OCI-LY7 (cell line): ENCODE measurements around the gene CREB5. TPM values are rescaled to one million over a fixed set of nuclear protein-coding genes. Genes with fewer than 3 reads are reported as not detected.

Experiments used
- BruUV-seq: library from RNA; stranded (reverse); fragments of 400-500 nt; replicated peaks from 2 replicates; lab custom pipeline; 2021; lab: Mats Ljungman, UMichigan
- CTCF ChIA-PET: fragments of 300-600 bp; sonication (Branson Sonifier 250); formaldehyde crosslinking; loops from one replicate; lab custom pipeline; 2022; ENCODE audit warnings: antibody characterized with exemption; ENCODE audit not compliant: unreplicated experiment; lab: Charles Lee
- POLR2A ChIA-PET: fragments of 300-600 bp; sonication (Branson Sonifier 250); formaldehyde crosslinking; loops from one replicate; lab custom pipeline; 2022; ENCODE audit warnings: antibody characterized with exemption; lab: Charles Lee
- DNase-seq: peaks from one replicate; pipeline ENCODE4 v3.0.0-alpha.2; 2015; ENCODE audit warnings: low spot score
- H2AFZ ChIP-seq: fragments of 200-600 bp; sonication (generic), shearing (Covaris generic); 2 replicates; pipeline ENCODE4 v1.6.1; 2014; ENCODE audit warnings: mild to moderate bottlenecking, antibody characterized with exemption, low read length, moderate library complexity
- H3K27ac ChIP-seq: fragments of 200-600 bp; sonication (generic); 2 replicates; pipeline ENCODE4 v1.5.1; 2014; ENCODE audit warnings: mixed run types, low read depth, mild to moderate bottlenecking, moderate library complexity, low read length, inconsistent platforms; ENCODE audit not compliant: poor library complexity, severe bottlenecking
- H3K36me3 ChIP-seq: fragments of 200-600 bp; sonication (generic); 2 replicates; pipeline ENCODE4 v1.6.1; 2014; ENCODE audit warnings: mild to moderate bottlenecking, antibody characterized with exemption, low read length, moderate library complexity, mixed read lengths; ENCODE audit not compliant: insufficient read depth
- H3K4me1 ChIP-seq: fragments of 200-600 bp; sonication (generic); 2 replicates; pipeline ENCODE4 v1.5.1; 2014; ENCODE audit warnings: mild to moderate bottlenecking, low read length; ENCODE audit not compliant: insufficient read depth, poor library complexity, severe bottlenecking
- H3K4me2 ChIP-seq: fragments of 200-600 bp; sonication (generic); 2 replicates; pipeline ENCODE4 v1.6.1; 2014; ENCODE audit warnings: mild to moderate bottlenecking, low read length
- H3K4me3 ChIP-seq: fragments of 200-600 bp; sonication (generic); 2 replicates; pipeline ENCODE4 v1.5.1; 2014; ENCODE audit warnings: mild to moderate bottlenecking, low read depth, low read length; ENCODE audit not compliant: poor library complexity, severe bottlenecking
- H3K79me2 ChIP-seq: fragments of 200-600 bp; sonication (generic); 2 replicates; pipeline ENCODE4 v1.6.1; 2016; ENCODE audit warnings: low read depth, mild to moderate bottlenecking, low read length, moderate library complexity, mixed read lengths; ENCODE audit not compliant: insufficient read depth
- H3K9me2 ChIP-seq: fragments of 200-600 bp; sonication (generic); 2 replicates; pipeline ENCODE4 v1.6.1; 2016; ENCODE audit warnings: mild to moderate bottlenecking, low read length, mixed read lengths; ENCODE audit not compliant: insufficient read depth
- H3K9me3 ChIP-seq: fragments of 200-600 bp; sonication (generic); 2 replicates; pipeline ENCODE4 v1.6.1; 2014; ENCODE audit warnings: mild to moderate bottlenecking, mixed run types, low read length, mixed read lengths
- H4K20me1 ChIP-seq: fragments of 200-600 bp; sonication (generic); 2 replicates; pipeline ENCODE4 v1.6.1; 2014; ENCODE audit warnings: mild to moderate bottlenecking, antibody characterized with exemption, low read length, moderate library complexity, mixed read lengths; ENCODE audit not compliant: insufficient read depth
- EZH2phosphoT487 ChIP-seq: fragments of 200-600 bp; sonication (generic); IDR thresholded peaks from 2 replicates; pipeline ENCODE4 v1.6.1; 2018; ENCODE audit warnings: low read depth, borderline replicate concordance, mild to moderate bottlenecking, mixed run types, antibody characterized with exemption, low read length, moderate library complexity, mixed read lengths
- intact Hi-C: fragments of 100-400 bp; cut with micrococcal nuclease; formaldehyde crosslinking; loops from one replicate; pipeline ENCODE4 v1.10.0; 2022; ENCODE audit not compliant: unreplicated experiment
- total RNA-seq, 2 experiments: library from RNA; depleted of rRNA in 1 of 2; stranded (reverse); fragments of >200 nt in 1 of 2; shearing (Covaris generic) in 1 of 2; gene quantifications; 2 replicates each; pipeline ENCODE4 v1.2.3, GENCODE V29; 2014 to 2022
- TF ChIP-seq, protein P1 (sequence below): fragments of 200-600 bp; sonication (generic); conservative IDR thresholded peaks from 2 replicates; pipeline ENCODE4 v1.5.1; 2014; ENCODE audit warnings: mild to moderate bottlenecking, antibody characterized with exemption, low read length, moderate library complexity, mixed read lengths

CREB5 gene
- total RNA-seq, 2 experiments from 2014 or later: 2.0 to 13.3 TPM

DNA sequence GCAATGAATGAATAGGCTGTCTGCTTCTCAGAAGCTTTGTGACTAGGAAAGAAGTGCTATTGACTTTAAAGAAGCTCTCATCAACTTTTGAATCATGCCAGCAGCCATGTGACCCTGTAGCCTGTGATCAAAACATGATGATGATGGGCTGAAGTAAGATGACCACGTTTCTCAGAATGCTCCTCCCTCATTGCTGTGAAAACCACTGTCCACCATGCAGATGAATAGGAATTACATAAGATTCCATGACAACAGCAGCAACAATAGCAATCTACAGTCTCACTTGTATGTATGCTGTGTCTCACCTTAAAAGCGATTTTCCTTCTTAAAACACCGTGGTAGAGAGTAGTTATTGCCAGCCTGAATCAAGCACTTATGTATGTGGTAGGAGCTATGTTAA is 317.4 kb downstream of the CREB5 start:
- no peaks in the 10 kb centered on the region; the same call in 1 of the 2 replicates for H4K20me1 ChIP-seq
- no peaks in the 10 kb centered on the region for H3K9me3 ChIP-seq
- intact Hi-C loops: no loop called here
- no TSS peak for BruUV-seq
- H3K36me3 ChIP-seq: no peaks in the 10 kb centered on the region; the same call in 1 of the 2 replicates
- H3K4me1 ChIP-seq: no peaks in the 10 kb centered on the region
- POLR2A ChIA-PET: interaction anchor here (0.6 to 1.8 kb wide), 4 partner anchors 8 to 74 kb away, joined by 3 to 7 read pairs (median 5); no protein-coding TSS in a partner anchor
- DNase-seq: no peak
- H3K4me2 ChIP-seq: no peak overlapping the region
- H3K9me2 ChIP-seq: no peaks in the 10 kb centered on the region
- H3K27ac ChIP-seq: no peak overlapping the region
- no peak overlapping the region for H2AFZ ChIP-seq
- no peak overlapping the region for H3K4me3 ChIP-seq
- no peak for TF ChIP-seq EZH2phosphoT487
- TF ChIP-seq, protein P1, sequence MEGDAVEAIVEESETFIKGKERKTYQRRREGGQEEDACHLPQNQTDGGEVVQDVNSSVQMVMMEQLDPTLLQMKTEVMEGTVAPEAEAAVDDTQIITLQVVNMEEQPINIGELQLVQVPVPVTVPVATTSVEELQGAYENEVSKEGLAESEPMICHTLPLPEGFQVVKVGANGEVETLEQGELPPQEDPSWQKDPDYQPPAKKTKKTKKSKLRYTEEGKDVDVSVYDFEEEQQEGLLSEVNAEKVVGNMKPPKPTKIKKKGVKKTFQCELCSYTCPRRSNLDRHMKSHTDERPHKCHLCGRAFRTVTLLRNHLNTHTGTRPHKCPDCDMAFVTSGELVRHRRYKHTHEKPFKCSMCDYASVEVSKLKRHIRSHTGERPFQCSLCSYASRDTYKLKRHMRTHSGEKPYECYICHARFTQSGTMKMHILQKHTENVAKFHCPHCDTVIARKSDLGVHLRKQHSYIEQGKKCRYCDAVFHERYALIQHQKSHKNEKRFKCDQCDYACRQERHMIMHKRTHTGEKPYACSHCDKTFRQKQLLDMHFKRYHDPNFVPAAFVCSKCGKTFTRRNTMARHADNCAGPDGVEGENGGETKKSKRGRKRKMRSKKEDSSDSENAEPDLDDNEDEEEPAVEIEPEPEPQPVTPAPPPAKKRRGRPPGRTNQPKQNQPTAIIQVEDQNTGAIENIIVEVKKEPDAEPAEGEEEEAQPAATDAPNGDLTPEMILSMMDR: no peak
- CTCF ChIA-PET: no interaction called here
- no peaks in the 10 kb centered on the region for H3K79me2 ChIP-seq

DNA sequence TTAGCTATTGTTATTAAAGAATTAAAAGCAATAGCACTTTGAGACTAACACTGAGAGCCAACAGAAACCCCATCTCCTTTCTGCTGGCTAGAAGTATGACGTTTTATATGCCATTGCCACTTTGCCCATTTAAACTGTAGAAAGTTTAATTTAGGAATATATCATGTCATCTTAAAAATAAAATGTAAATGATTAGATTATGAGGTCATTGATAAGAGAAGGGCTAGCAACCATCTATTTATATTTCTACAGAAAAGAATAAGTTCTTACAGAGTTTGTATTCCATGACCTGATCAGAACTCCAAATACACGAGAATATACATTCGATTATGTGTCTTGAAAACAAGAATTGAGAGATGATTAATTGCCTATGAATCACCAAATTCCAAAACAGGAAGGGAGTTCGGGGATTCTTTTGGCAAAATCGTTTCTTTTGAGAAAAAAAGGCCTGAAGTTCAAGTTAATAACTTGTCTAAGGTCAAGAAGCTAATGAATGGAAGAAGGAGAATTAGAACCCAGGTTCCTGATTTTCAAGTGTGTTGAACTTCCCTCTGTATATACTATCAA is 318.9 kb downstream of the CREB5 start:
- no peak overlapping the region for H2AFZ ChIP-seq
- no TSS peak for BruUV-seq
- TF ChIP-seq EZH2phosphoT487: no peak
- TF ChIP-seq, protein P1: no peak
- H3K27ac ChIP-seq: no peak overlapping the region
- H3K4me1 ChIP-seq: no peaks in the 10 kb centered on the region
- no peak for DNase-seq
- intact Hi-C loops: no loop called here
- H3K79me2 ChIP-seq: no peaks in the 10 kb centered on the region
- POLR2A ChIA-PET: interaction anchor here (0.6 to 1.1 kb wide), 5 partner anchors 14 to 1222 kb away, joined by 3 to 5 read pairs (median 3); no protein-coding TSS in a partner anchor
- H3K4me3 ChIP-seq: no peak overlapping the region
- no peaks in the 10 kb centered on the region for H3K9me2 ChIP-seq
- no peak overlapping the region for H3K4me2 ChIP-seq
- CTCF ChIA-PET: no interaction called here
- no peaks in the 10 kb centered on the region for H3K9me3 ChIP-seq
- no peaks in the 10 kb centered on the region for H3K36me3 ChIP-seq
- no peaks in the 10 kb centered on the region; the same call in 1 of the 2 replicates for H4K20me1 ChIP-seq
